ENCODE results near the gene PLIN5. TPM values are rescaled to one million over a fixed set of nuclear protein-coding genes. Genes with fewer than 3 reads are reported as not detected.

The PLIN5 gene
- total and polyA plus RNA-seq, 4 donors: 13.3 to 83.8 (median 56.6) TPM

- H3K27me3 ChIP-seq (ENCODE audit: control insufficient read depth in 4 of 4, insufficient read depth in 4 of 4, low read length in 3 of 4): peaks cover 0 to 3% (median under 1%) of the 10 kb centered on the region in 4 donors
- no peak overlapping the region for H3K9ac ChIP-seq (ENCODE audit: low read depth in 1 of 2, low read length in 2 of 2)
- WGBS: 3% methylated on average over 49 of the region's 49 CpGs
Observed at GRCh38 chr19:4583961-4584669, 49.1 kb upstream of the PLIN5 start.

More at GRCh38 chr19:4583961-4584669, 49.1 kb upstream of the PLIN5 start:
- Histone ChIP-seq H3K36me3 (ENCODE audit: control insufficient read depth in 4 of 4, insufficient read depth in 3 of 4, low read depth in 1 of 4, low read length in 3 of 4) (no peaks in the 10 kb centered on the region), H3K4me3 (ENCODE audit: low read depth in 1 of 3, low read length in 3 of 3) (peak overlapping the region in 1 of 3 donors; percentile 30), H3K27ac (ENCODE audit: low read depth in 1 of 2, low read length in 2 of 2) (no peak overlapping the region), H3K9me3 (ENCODE audit: control insufficient read depth in 4 of 4, low read length in 3 of 4) (no peaks in the 10 kb centered on the region), H3K4me1 (ENCODE audit: control insufficient read depth in 4 of 4, insufficient read depth in 4 of 4, low read length in 3 of 4) (peaks cover 9 to 16% (median 11%) of the 10 kb centered on the region in 4 donors)
- no peak for TF ChIP-seq MAX (IDR thresholded peaks at IDR 0.05)
- no peak for TF ChIP-seq EGR1 (IDR thresholded peaks at IDR 0.05; ENCODE audit: low read depth in 2 of 2)
- TF ChIP-seq FOXA1 (IDR thresholded peaks at IDR 0.05): no peak
- TF ChIP-seq REST (IDR thresholded peaks at IDR 0.05): no peak
- TF ChIP-seq ATF3 (IDR thresholded peaks at IDR 0.05): no peak
- TF ChIP-seq TAF1 (conservative IDR thresholded peaks at IDR 0.05): no peak
- TF ChIP-seq RAD21 (IDR thresholded peaks at IDR 0.05): no peak
- TF ChIP-seq GABPA (IDR thresholded peaks at IDR 0.05 in 1 of 2, conservative IDR thresholded peaks at IDR 0.05 in 1 of 2): no peak
- no peak for TF ChIP-seq ZBTB33 (IDR thresholded peaks at IDR 0.05)
- TF ChIP-seq SP1 (IDR thresholded peaks at IDR 0.05): no peak
- TF ChIP-seq FOXA2 (IDR thresholded peaks at IDR 0.05): no peak
- DNase-seq (ENCODE audit: low spot score): no peak

All from liver (tissue), 9 donors.